HCT116 (cell line): Measurements from ENCODE around the gene SKAP1.
"Not testable (repeated sequence)": the region's sequence is repeated elsewhere in the genome, so short reads cannot be mapped to it uniquely, and the experiment has no call there.

Experiments
- POLR2A ChIP-seq: IDR thresholded peaks from 2 replicates; pipeline ENCODE4 v1.7.0; 2011; ENCODE audit warnings: borderline replicate concordance; ENCODE audit not compliant: insufficient read depth, insufficient read length; ENCODE audit errors: extremely low read depth
- TCF7L2 ChIP-seq: IDR thresholded peaks from 2 replicates; pipeline ENCODE4 v1.7.0; 2011; ENCODE audit warnings: borderline replicate concordance, inconsistent platforms; ENCODE audit not compliant: insufficient read depth, insufficient read length; ENCODE audit errors: extremely low read depth
- ZNF274 ChIP-seq: fragments of 200-500 bp; sonication (Bioruptor generic); IDR thresholded peaks from 2 replicates; pipeline ENCODE4 v1.6.1; 2014; ENCODE audit warnings: mild to moderate bottlenecking, low read depth, low read length, inconsistent platforms
- TF ChIP-seq, protein P1 (sequence below): IDR thresholded peaks from 2 replicates; pipeline ENCODE4 v1.6.1; 2012
- TF ChIP-seq, protein P2 (sequence below), 3 experiments: fragments of 200-600 bp in 1 of 3; sonication (generic) in 1 of 3; IDR thresholded peaks in 2 of 3; conservative IDR thresholded peaks in 1 of 3; 2 replicates each; pipeline ENCODE4 v1.5.1; 2012 to 2017; ENCODE audit warnings: low read depth in 2 of 3, low read length in 2 of 3, antibody characterized with exemption in 1 of 3, borderline replicate concordance in 1 of 3, control low read depth in 1 of 3, mild to moderate bottlenecking in 1 of 3, mixed read lengths in 1 of 3, mixed run types in 1 of 3, moderate library complexity in 1 of 3; ENCODE audit not compliant: insufficient read depth in 1 of 3

DNA sequence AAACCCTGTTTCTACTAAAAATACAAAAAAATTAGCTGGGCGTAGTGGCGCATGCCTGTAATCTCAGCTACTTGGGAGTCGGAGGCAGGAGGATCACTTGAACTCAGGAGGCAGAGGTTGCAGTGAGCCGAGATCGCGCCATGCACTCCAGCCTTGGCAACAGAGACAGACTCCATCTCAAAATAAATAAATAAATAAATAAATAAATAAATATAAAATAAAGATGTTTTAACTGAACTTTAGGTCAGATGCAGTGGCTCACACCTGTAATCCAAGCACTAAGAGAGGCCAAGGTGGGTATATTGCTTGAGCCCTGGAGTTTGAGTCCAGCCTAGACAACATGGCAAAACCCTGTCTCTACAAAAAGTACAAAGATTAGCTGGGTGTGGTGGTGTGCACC is 61.0 kb downstream of the SKAP1 start:
- TF ChIP-seq, protein P1, sequence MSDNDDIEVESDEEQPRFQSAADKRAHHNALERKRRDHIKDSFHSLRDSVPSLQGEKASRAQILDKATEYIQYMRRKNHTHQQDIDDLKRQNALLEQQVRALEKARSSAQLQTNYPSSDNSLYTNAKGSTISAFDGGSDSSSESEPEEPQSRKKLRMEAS: not testable (repeated sequence)
- TF ChIP-seq, protein P2, sequence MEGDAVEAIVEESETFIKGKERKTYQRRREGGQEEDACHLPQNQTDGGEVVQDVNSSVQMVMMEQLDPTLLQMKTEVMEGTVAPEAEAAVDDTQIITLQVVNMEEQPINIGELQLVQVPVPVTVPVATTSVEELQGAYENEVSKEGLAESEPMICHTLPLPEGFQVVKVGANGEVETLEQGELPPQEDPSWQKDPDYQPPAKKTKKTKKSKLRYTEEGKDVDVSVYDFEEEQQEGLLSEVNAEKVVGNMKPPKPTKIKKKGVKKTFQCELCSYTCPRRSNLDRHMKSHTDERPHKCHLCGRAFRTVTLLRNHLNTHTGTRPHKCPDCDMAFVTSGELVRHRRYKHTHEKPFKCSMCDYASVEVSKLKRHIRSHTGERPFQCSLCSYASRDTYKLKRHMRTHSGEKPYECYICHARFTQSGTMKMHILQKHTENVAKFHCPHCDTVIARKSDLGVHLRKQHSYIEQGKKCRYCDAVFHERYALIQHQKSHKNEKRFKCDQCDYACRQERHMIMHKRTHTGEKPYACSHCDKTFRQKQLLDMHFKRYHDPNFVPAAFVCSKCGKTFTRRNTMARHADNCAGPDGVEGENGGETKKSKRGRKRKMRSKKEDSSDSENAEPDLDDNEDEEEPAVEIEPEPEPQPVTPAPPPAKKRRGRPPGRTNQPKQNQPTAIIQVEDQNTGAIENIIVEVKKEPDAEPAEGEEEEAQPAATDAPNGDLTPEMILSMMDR (IDR thresholded peaks at IDR 0.05 in 2 of 3, conservative IDR thresholded peaks at IDR 0.05 in 1 of 3; ENCODE audit: borderline replicate concordance in 1 of 3, insufficient read depth in 1 of 3, low read depth in 2 of 3, low read length in 2 of 3): not testable (repeated sequence)
- not testable (repeated sequence) for TF ChIP-seq TCF7L2, ZNF274, POLR2A
